ENCODE measurements around the gene MARK3.

Gene MARK3

GRCh38 chr14:103476065-103476464 lies 90.8 kb downstream of the MARK3 start:
- TF ChIP-seq CTCF (IDR thresholded peaks at IDR 0.05): no peak
- TF ChIP-seq ZFX (IDR thresholded peaks at IDR 0.05; ENCODE audit: borderline replicate concordance): no peak
- no peak overlapping the region for H3K27ac ChIP-seq

- H3K27ac ChIP-seq: no peak overlapping the region
- no peak for TF ChIP-seq CTCF (IDR thresholded peaks at IDR 0.05)
- no peak for TF ChIP-seq ZFX (IDR thresholded peaks at IDR 0.05; ENCODE audit: borderline replicate concordance)
These were observed 91.4 kb downstream of the MARK3 start for GRCh38 chr14:103476631-103477030.

- no peak for TF ChIP-seq CTCF (IDR thresholded peaks at IDR 0.05)
- TF ChIP-seq ZFX (IDR thresholded peaks at IDR 0.05; ENCODE audit: borderline replicate concordance): no peak
- no peak overlapping the region for H3K27ac ChIP-seq
These were observed 95.4 kb downstream of the MARK3 start for GRCh38 chr14:103480595-103480994.

GRCh38 chr14:103483600-103483999 lies 98.4 kb downstream of the MARK3 start:
- no peak for TF ChIP-seq ZFX (IDR thresholded peaks at IDR 0.05; ENCODE audit: borderline replicate concordance)
- no peak for TF ChIP-seq CTCF (IDR thresholded peaks at IDR 0.05)
- no peak overlapping the region for H3K27ac ChIP-seq

GRCh38 chr14:103485504-103485903 lies 100.3 kb downstream of the MARK3 start:
- no peak for TF ChIP-seq ZFX (IDR thresholded peaks at IDR 0.05; ENCODE audit: borderline replicate concordance)
- no peak for TF ChIP-seq CTCF (IDR thresholded peaks at IDR 0.05)
- H3K27ac ChIP-seq: no peak overlapping the region

GRCh38 chr14:103488071-103488470 lies 102.9 kb downstream of the MARK3 start:
- TF ChIP-seq ZFX (IDR thresholded peaks at IDR 0.05; ENCODE audit: borderline replicate concordance): no peak
- no peak overlapping the region for H3K27ac ChIP-seq

GRCh38 chr14:103488960-103489359 lies 103.7 kb downstream of the MARK3 start:
- TF ChIP-seq ZFX (IDR thresholded peaks at IDR 0.05; ENCODE audit: borderline replicate concordance) (no peak), CTCF (IDR thresholded peaks at IDR 0.05) (no peak)
- 0 out of 2 replicates have a peak overlapping the region, but pooled peaks have one; percentile 2 for H3K27ac ChIP-seq

GRCh38 chr14:103489621-103490020 lies 104.4 kb downstream of the MARK3 start:
- TF ChIP-seq ZFX (IDR thresholded peaks at IDR 0.05; ENCODE audit: borderline replicate concordance) (no peak), CTCF (IDR thresholded peaks at IDR 0.05) (no peak)
- H3K27ac ChIP-seq: 0 out of 2 replicates have a peak overlapping the region, but pooled peaks have one; percentile 2

Measured in 22Rv1 (cell line).